ENCODE results near the gene SYMPK. TPM values are rescaled to one million over a fixed set of nuclear protein-coding genes. Genes with fewer than 3 reads are reported as not detected.

Gene SYMPK
- total RNA-seq, 2 experiments from 2014 or later = 88.3 to 89.2 TPM

GRCh38 chr19:45860359-45861259, 2.3 kb downstream of the SYMPK start:
- peak overlapping the region; percentile 65 for H3K27ac Mint-ChIP-seq
- peaks cover 22% of the 10 kb centered on the region for H3K27me3 Mint-ChIP-seq
- H3K4me3 Mint-ChIP-seq = peak overlapping the region; percentile 35
- peaks cover 21% of the 10 kb centered on the region for H3K36me3 Mint-ChIP-seq (ENCODE audit: low read depth)
- CTCF ChIA-PET = interaction anchor here (1.4 kb wide), 1 partner anchor 91 kb away, joined by 4 read pairs; the partner anchor contains the start of gene SIX5
- DNase-seq = no peak
- no peaks in the 10 kb centered on the region for H3K9me3 Mint-ChIP-seq
- H3K4me1 Mint-ChIP-seq = peaks cover 36% of the 10 kb centered on the region
- POLR2A ChIA-PET = interaction anchor here (0.6 to 1.5 kb wide), 4 partner anchors 42 to 519 kb away, joined by 3 to 5 read pairs (median 3); partner anchors contain the start of genes RSPH6A and SIX5

GRCh38 chr19:45854167-45854778, 8.7 kb downstream of the SYMPK start:
- Mint-ChIP-seq H3K4me1 (peaks cover 4% of the 10 kb centered on the region), H3K36me3 (ENCODE audit: low read depth) (peaks cover 55% of the 10 kb centered on the region), H3K4me3 (no peak overlapping the region), H3K27ac (no peak overlapping the region), H3K9me3 (no peaks in the 10 kb centered on the region), H3K27me3 (no peaks in the 10 kb centered on the region)
- ChIA-PET POLR2A (no interaction called here), CTCF (interaction anchor here (1.6 kb wide), 1 partner anchor 37 kb away, joined by 5 read pairs; no protein-coding TSS in a partner anchor)
- no peak for DNase-seq

- Mint-ChIP-seq H3K4me3 (no peak overlapping the region), H3K27me3 (no peaks in the 10 kb centered on the region), H3K36me3 (ENCODE audit: low read depth) (peaks cover 57% of the 10 kb centered on the region), H3K27ac (no peak overlapping the region), H3K4me1 (no peaks in the 10 kb centered on the region), H3K9me3 (no peaks in the 10 kb centered on the region)
- no peak for DNase-seq
- ChIA-PET POLR2A (no interaction called here), CTCF (interaction anchor here (1.6 kb wide), 1 partner anchor 36 kb away, joined by 5 read pairs; no protein-coding TSS in a partner anchor)
These were observed 10.0 kb downstream of the SYMPK start for GRCh38 chr19:45852983-45853382.

GRCh38 chr19:45852145-45852750, 10.7 kb downstream of the SYMPK start:
- Mint-ChIP-seq H3K4me3 (no peak overlapping the region), H3K36me3 (ENCODE audit: low read depth) (peaks cover 65% of the 10 kb centered on the region), H3K27me3 (no peaks in the 10 kb centered on the region), H3K27ac (no peak overlapping the region), H3K4me1 (no peaks in the 10 kb centered on the region), H3K9me3 (no peaks in the 10 kb centered on the region)
- ChIA-PET CTCF (interaction anchor here (1.6 kb wide), 1 partner anchor 35 kb away, joined by 5 read pairs; no protein-coding TSS in a partner anchor), POLR2A (no interaction called here)
- no peak for DNase-seq

GRCh38 chr19:45848922-45849321, 14.0 kb downstream of the SYMPK start:
- no peaks in the 10 kb centered on the region for H3K4me1 Mint-ChIP-seq
- H3K4me3 Mint-ChIP-seq = no peak overlapping the region
- ChIA-PET CTCF (interaction anchor here (1.3 kb wide), 1 partner anchor 32 kb away, joined by 3 read pairs; no protein-coding TSS in a partner anchor), POLR2A (no interaction called here)
- no peaks in the 10 kb centered on the region for H3K9me3 Mint-ChIP-seq
- H3K27me3 Mint-ChIP-seq = no peaks in the 10 kb centered on the region
- peaks cover 68% of the 10 kb centered on the region for H3K36me3 Mint-ChIP-seq (ENCODE audit: low read depth)
- no peak for DNase-seq
- H3K27ac Mint-ChIP-seq = no peak overlapping the region

- Mint-ChIP-seq H3K27ac (no peak overlapping the region), H3K4me1 (no peaks in the 10 kb centered on the region), H3K9me3 (no peaks in the 10 kb centered on the region), H3K27me3 (no peaks in the 10 kb centered on the region), H3K36me3 (ENCODE audit: low read depth) (peaks cover 70% of the 10 kb centered on the region), H3K4me3 (no peak overlapping the region)
- ChIA-PET POLR2A (no interaction called here), CTCF (interaction anchor here (1.9 kb wide), 1 partner anchor 31 kb away, joined by 5 read pairs; no protein-coding TSS in a partner anchor)
- no peak for DNase-seq
These were observed 15.3 kb downstream of the SYMPK start for GRCh38 chr19:45847663-45848062.

- Mint-ChIP-seq H3K36me3 (ENCODE audit: low read depth) (peaks cover 80% of the 10 kb centered on the region), H3K9me3 (no peaks in the 10 kb centered on the region), H3K4me3 (no peak overlapping the region), H3K4me1 (no peaks in the 10 kb centered on the region), H3K27ac (no peak overlapping the region), H3K27me3 (no peaks in the 10 kb centered on the region)
- ChIA-PET CTCF (interaction anchor here (0.6 to 2.0 kb wide), 2 partner anchors 25 to 73 kb away, joined by 3 to 7 read pairs; partner anchors contain the start of gene SIX5), POLR2A (interaction anchor here (0.7 to 1.3 kb wide), 2 partner anchors 16 to 21 kb away, joined by 3 read pairs; partner anchors contain the start of gene SYMPK)
- DNase-seq = no peak
These were observed 20.7 kb downstream of the SYMPK start for GRCh38 chr19:45842198-45842597.

GRCh38 chr19:45834970-45835369, 28.0 kb downstream of the SYMPK start:
- ChIA-PET POLR2A (interaction anchor here (1.0 kb wide), 1 partner anchor 65 kb away, joined by 3 read pairs; the partner anchor contains the start of gene SIX5), CTCF (interaction anchor here (0.9 to 1.7 kb wide), 2 partner anchors 18 to 36 kb away, joined by 5 to 8 read pairs; no protein-coding TSS in a partner anchor)
- Mint-ChIP-seq H3K4me1 (peaks cover 3% of the 10 kb centered on the region), H3K4me3 (no peak overlapping the region), H3K9me3 (no peaks in the 10 kb centered on the region), H3K27me3 (no peaks in the 10 kb centered on the region), H3K36me3 (ENCODE audit: low read depth) (peaks cover 65% of the 10 kb centered on the region), H3K27ac (no peak overlapping the region)
- no peak for DNase-seq

- POLR2A ChIA-PET = no interaction called here
- Mint-ChIP-seq H3K36me3 (ENCODE audit: low read depth) (peaks cover 62% of the 10 kb centered on the region), H3K27ac (no peak overlapping the region), H3K4me3 (no peak overlapping the region), H3K9me3 (no peaks in the 10 kb centered on the region), H3K4me1 (peaks cover 3% of the 10 kb centered on the region), H3K27me3 (no peaks in the 10 kb centered on the region)
- no peak for DNase-seq
- CTCF ChIA-PET = no interaction called here
These were observed 34.0 kb downstream of the SYMPK start for GRCh38 chr19:45828945-45829344.

GRCh38 chr19:45828523-45828922, 34.4 kb downstream of the SYMPK start:
- Mint-ChIP-seq H3K36me3 (ENCODE audit: low read depth) (peaks cover 64% of the 10 kb centered on the region), H3K27ac (no peak overlapping the region), H3K9me3 (no peaks in the 10 kb centered on the region), H3K4me3 (no peak overlapping the region), H3K27me3 (no peaks in the 10 kb centered on the region), H3K4me1 (peaks cover 3% of the 10 kb centered on the region)
- POLR2A ChIA-PET = interaction anchor here (0.7 kb wide), 1 partner anchor 102 kb away, joined by 3 read pairs; no protein-coding TSS in a partner anchor
- no peak for DNase-seq
- CTCF ChIA-PET = no interaction called here

- Mint-ChIP-seq H3K27me3 (no peaks in the 10 kb centered on the region), H3K36me3 (ENCODE audit: low read depth) (peaks cover 67% of the 10 kb centered on the region), H3K4me1 (peaks cover 3% of the 10 kb centered on the region), H3K9me3 (no peaks in the 10 kb centered on the region), H3K4me3 (no peak overlapping the region), H3K27ac (no peak overlapping the region)
- ChIA-PET POLR2A (no interaction called here), CTCF (no interaction called here)
- no peak for DNase-seq
These were observed 35.4 kb downstream of the SYMPK start for GRCh38 chr19:45827459-45828093.

- peaks cover 3% of the 10 kb centered on the region for H3K4me1 Mint-ChIP-seq
- POLR2A ChIA-PET = interaction anchor here (1.4 kb wide), 1 partner anchor 16 kb away, joined by 3 read pairs; no protein-coding TSS in a partner anchor
- H3K27ac Mint-ChIP-seq = no peak overlapping the region
- peaks cover 61% of the 10 kb centered on the region for H3K36me3 Mint-ChIP-seq (ENCODE audit: low read depth)
- no peaks in the 10 kb centered on the region for H3K27me3 Mint-ChIP-seq
- CTCF ChIA-PET = interaction anchor here (1.0 kb wide), 1 partner anchor 10 kb away, joined by 3 read pairs; no protein-coding TSS in a partner anchor
- DNase-seq = no peak
- H3K4me3 Mint-ChIP-seq = no peak overlapping the region
- no peaks in the 10 kb centered on the region for H3K9me3 Mint-ChIP-seq
These were observed 36.0 kb downstream of the SYMPK start for GRCh38 chr19:45826934-45827333.
